ENCODE data around the gene SGK2. TPM values are rescaled to one million over a fixed set of nuclear protein-coding genes. Genes with fewer than 3 reads are reported as not detected.

The SGK2 gene
- total RNA-seq, 1 donor from 2014 or later: 0.85 TPM

- no peak for TF ChIP-seq CTCF (IDR thresholded peaks at IDR 0.05; ENCODE audit: unreplicated experiment)
- Mint-ChIP-seq H3K27me3 (ENCODE audit: unreplicated experiment) (peaks cover 11% of the 10 kb centered on the region), H3K27ac (ENCODE audit: unreplicated experiment) (no peak overlapping the region), H3K36me3 (ENCODE audit: low read depth, unreplicated experiment) (peaks cover 8% of the 10 kb centered on the region), H3K9me3 (ENCODE audit: unreplicated experiment) (no peaks in the 10 kb centered on the region), H3K4me3 (ENCODE audit: unreplicated experiment) (no peak overlapping the region), H3K4me1 (ENCODE audit: unreplicated experiment) (peaks cover 6% of the 10 kb centered on the region)
- no peak for DNase-seq (ENCODE audit: low spot score)
Observed at GRCh38 chr20:43539975-43540672, 18.7 kb upstream of the SGK2 start.

- peaks cover 6% of the 10 kb centered on the region for H3K4me1 Mint-ChIP-seq (ENCODE audit: unreplicated experiment)
Observed at GRCh38 chr20:43540673-43541060, 18.2 kb upstream of the SGK2 start.

GRCh38 chr20:43541214-43541613, 17.6 kb upstream of the SGK2 start:
- DNase-seq (ENCODE audit: low spot score): no peak
- H3K36me3 Mint-ChIP-seq (ENCODE audit: low read depth, unreplicated experiment): peaks cover 13% of the 10 kb centered on the region
- TF ChIP-seq CTCF (IDR thresholded peaks at IDR 0.05; ENCODE audit: unreplicated experiment): no peak

More at GRCh38 chr20:43540673-43541060, 18.2 kb upstream of the SGK2 start:
- H3K27ac Mint-ChIP-seq (ENCODE audit: unreplicated experiment): no peak overlapping the region
- H3K4me3 Mint-ChIP-seq (ENCODE audit: unreplicated experiment): no peak overlapping the region
- no peak for DNase-seq (ENCODE audit: low spot score)
- H3K36me3 Mint-ChIP-seq (ENCODE audit: low read depth, unreplicated experiment): peaks cover 9% of the 10 kb centered on the region
- H3K9me3 Mint-ChIP-seq (ENCODE audit: unreplicated experiment): no peaks in the 10 kb centered on the region
- TF ChIP-seq CTCF (IDR thresholded peaks at IDR 0.05; ENCODE audit: unreplicated experiment): no peak
- H3K27me3 Mint-ChIP-seq (ENCODE audit: unreplicated experiment): peaks cover 13% of the 10 kb centered on the region

GRCh38 chr20:43542161-43542560, 16.7 kb upstream of the SGK2 start:
- TF ChIP-seq CTCF (IDR thresholded peaks at IDR 0.05; ENCODE audit: unreplicated experiment): no peak
- H3K4me1 Mint-ChIP-seq (ENCODE audit: unreplicated experiment): peaks cover 6% of the 10 kb centered on the region
- peaks cover 19% of the 10 kb centered on the region for H3K36me3 Mint-ChIP-seq (ENCODE audit: low read depth, unreplicated experiment)
- no peaks in the 10 kb centered on the region for H3K9me3 Mint-ChIP-seq (ENCODE audit: unreplicated experiment)
- H3K4me3 Mint-ChIP-seq (ENCODE audit: unreplicated experiment): no peak overlapping the region
- H3K27ac Mint-ChIP-seq (ENCODE audit: unreplicated experiment): no peak overlapping the region
- DNase-seq (ENCODE audit: low spot score): no peak
- peaks cover 16% of the 10 kb centered on the region for H3K27me3 Mint-ChIP-seq (ENCODE audit: unreplicated experiment)

More at GRCh38 chr20:43541214-43541613, 17.6 kb upstream of the SGK2 start:
- Mint-ChIP-seq H3K9me3 (ENCODE audit: unreplicated experiment) (no peaks in the 10 kb centered on the region), H3K4me1 (ENCODE audit: unreplicated experiment) (peaks cover 6% of the 10 kb centered on the region), H3K4me3 (ENCODE audit: unreplicated experiment) (no peak overlapping the region), H3K27ac (ENCODE audit: unreplicated experiment) (no peak overlapping the region), H3K27me3 (ENCODE audit: unreplicated experiment) (peaks cover 13% of the 10 kb centered on the region)

GRCh38 chr20:43542674-43543073, 16.2 kb upstream of the SGK2 start:
- Mint-ChIP-seq H3K27me3 (ENCODE audit: unreplicated experiment) (peaks cover 16% of the 10 kb centered on the region), H3K4me3 (ENCODE audit: unreplicated experiment) (no peak overlapping the region), H3K9me3 (ENCODE audit: unreplicated experiment) (peaks cover 4% of the 10 kb centered on the region), H3K4me1 (ENCODE audit: unreplicated experiment) (peaks cover 6% of the 10 kb centered on the region), H3K27ac (ENCODE audit: unreplicated experiment) (no peak overlapping the region), H3K36me3 (ENCODE audit: low read depth, unreplicated experiment) (peaks cover 24% of the 10 kb centered on the region)
- TF ChIP-seq CTCF (IDR thresholded peaks at IDR 0.05; ENCODE audit: unreplicated experiment): no peak
- no peak for DNase-seq (ENCODE audit: low spot score)

Data from endothelial cell (in vitro differentiated cells).